Hematopoietic multipotent progenitor cell treated with erythropoietin and hydrocortisone succinate and interleukin-3 and kit ligand, for 15 days (in vitro differentiated cells): Measurements from ENCODE around the gene KICS2.
A peak's percentile ranks its signal among the peaks of the same experiment; 100 is the strongest.
"Not testable (repeated sequence)": the region's sequence is repeated elsewhere in the genome, so short reads cannot be mapped to it uniquely, and the experiment has no call there.

Source experiments
- DNase-seq: peaks from one replicate; pipeline ENCODE4 v3.0.0-alpha.2; 2015; ENCODE audit warnings: low spot score

The KICS2 gene

DNA sequence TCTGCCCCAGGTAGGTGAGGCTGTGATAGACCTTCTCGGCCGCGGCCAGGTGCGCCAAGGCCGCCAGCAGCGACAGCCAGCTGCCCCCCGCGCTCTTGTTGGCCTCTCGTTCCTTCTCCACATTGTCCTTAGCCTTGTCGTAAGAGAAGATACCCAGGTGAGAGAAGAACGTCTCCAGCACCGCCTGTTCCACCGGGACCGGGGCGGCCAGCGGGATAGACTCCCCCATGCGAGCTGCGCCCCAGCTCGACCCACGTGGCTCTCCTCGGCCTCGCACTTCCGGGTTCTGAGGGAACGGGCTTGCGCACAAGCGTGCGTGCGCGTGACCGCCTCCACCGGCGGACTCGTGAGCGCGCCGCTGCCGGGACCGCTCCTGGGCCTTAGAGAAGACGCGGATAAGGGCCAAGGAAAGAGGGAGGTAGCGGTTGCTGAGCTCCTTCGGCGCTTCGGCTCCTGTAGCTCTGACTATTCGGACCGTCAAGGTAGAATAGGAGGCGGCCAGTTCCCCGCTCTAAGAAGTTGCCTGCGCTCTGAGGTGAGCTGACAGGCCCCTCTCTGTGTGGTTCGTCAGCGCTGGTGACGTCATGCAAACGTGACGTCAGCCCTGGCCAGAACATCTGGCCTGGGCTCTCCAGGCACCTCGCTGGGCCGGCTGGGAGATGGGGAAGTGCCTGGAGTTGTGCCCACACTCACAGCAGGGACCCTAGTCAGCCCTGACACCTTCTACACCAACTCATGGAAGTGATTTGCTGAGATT lies at the start of gene KICS2:
Gene KICS2 (minus strand): TSS at position 288 of the 757 bp plus-strand sequence. CDS start 59 bp downstream, at position 229.
- DNase-seq = peak; percentile 92

DNA sequence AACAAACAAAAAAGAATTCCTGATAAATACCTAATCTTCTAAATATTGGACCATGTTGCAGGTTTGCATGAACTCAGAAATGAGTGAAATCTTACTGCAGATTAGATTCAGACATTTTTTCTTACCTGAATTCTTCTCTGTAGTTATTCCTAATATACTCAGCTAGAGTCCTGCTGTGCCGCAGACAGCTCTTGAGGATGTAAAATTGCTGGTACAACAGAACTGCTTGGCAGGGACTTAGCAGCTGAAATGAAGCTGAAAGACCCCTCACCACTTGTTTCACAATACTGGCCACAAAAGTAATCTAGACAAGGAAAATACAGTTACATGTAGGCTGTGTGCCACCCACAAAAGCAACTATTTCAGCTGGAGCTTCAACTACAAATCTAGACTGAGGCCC lies 48.3 kb upstream of the KICS2 start:
- DNase-seq = no peak

DNA sequence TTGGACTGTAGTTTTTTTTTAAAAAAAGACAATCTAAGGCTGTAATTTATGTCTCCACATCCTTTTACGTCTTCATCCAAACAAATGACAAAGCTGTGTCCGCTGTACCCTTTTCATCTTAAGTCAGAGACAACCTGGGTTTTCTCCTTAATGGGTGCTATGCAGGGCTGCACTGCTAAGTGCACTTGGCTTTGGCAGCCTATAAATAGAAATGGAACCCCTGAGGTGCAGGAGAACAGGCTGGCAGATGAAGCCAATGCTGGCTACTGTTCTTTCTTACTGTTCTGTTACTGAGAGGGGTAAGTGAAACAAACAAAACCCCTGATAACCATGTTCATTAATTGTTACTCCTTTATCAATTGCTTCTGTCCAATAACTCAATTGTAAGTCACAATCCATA lies 47.1 kb upstream of the KICS2 start:
- no peak for DNase-seq

DNA sequence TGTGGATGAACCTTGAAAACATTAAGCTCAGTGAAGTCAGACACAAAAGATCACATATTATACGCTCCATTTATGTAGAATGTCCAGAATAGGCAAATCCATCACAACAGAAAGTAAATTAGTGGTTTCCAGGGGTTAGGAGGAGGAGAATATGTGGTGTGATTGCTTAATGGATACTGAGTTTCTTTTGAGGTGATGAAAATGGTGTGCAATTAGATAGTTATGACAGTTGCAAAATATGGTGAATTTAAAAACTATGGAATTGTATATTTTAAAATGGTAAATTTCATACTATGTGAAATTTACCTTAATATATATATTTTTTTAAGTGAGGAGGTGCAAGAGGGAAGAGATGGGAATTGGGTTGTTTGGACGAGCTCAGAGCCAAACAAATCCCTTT lies 46.3 kb upstream of the KICS2 start:
- DNase-seq = no peak

DNA sequence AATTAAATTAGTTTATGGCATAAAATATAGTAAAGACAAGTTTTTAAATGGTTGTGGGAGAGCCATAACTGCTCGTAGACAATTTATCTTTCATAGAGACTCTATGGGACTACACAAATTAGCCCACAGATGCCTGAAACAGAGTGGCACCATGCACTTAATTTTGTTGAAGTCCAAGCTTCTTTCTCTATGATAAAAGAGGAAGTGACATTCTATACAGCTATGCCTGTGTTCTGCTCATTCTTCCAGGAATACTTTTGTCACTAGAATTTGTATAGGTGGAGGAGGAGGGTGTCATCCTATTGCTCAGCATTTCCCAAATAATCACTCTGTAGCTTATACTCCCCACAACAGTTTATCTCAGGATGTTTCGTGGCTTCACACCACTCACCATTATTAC lies 43.7 kb upstream of the KICS2 start:
- DNase-seq = no peak

DNA sequence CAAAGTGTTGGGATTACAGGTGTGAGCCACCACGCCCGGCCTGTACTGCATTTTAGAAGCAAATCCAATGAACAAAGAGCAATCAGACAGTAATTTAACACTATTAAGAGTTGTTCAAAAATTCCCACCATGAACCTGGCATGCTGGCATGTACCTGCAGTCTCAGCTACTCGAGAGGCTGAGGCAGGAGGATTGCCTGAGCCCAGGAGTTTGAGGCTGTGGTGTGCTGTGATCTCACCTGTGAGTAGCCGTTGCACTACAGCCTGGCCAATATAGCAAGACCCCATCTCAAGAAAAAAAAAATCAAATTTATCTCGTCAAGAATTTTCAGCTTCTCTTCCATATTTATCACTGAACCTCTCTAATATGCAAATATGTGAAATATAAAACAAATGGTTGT lies 39.7 kb upstream of the KICS2 start:
- no peak for DNase-seq

DNA sequence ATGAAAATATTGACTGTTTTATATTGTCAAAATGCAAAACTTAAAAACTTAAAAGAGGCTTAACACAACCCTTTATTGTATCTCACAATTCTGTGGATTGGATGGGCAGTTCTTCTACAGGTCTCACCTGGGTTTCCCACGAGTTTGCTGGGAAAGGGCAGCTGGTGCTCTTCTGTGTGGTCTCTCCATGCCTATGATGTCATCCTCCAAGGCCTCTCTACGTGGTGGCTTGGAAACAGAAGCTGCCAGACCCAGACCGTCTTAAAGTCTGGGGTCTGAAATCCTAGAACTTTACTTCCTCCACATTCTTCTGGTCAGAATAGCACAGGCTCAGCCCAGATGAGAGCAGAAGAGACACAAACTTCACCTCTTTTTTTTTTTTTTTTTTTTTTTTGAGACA lies 36.5 kb upstream of the KICS2 start:
- no peak for DNase-seq

DNA sequence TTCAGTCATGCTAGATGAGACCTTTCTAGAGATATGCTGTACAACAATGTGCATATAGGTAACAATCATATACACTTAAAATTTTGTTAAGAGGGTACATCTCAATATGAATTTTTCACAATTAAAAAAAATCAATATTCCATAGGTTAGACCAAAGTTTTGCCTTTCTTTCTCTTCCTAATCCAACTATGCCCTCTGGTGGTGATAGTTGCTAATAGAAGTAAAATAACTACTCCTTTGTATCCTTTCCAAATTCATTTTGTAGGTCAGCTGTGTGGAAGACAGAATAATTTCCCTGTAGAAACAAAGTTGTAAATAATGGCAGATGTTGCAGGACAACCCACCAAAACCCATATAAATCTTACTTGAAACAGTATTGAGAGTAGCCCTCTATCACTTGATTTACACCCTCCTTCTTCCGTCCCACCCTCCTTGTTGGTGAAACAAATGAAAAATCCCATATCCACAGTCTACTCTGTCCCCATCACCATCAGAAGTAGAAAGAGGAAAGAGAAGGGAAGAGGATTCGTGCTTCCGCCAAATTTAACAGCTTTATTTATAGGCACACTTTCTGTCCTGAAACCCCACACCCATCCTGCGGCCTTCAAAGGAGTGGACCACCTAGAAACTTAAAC lies 34.2 kb upstream of the KICS2 start:
- peak; percentile 76 for DNase-seq

DNA sequence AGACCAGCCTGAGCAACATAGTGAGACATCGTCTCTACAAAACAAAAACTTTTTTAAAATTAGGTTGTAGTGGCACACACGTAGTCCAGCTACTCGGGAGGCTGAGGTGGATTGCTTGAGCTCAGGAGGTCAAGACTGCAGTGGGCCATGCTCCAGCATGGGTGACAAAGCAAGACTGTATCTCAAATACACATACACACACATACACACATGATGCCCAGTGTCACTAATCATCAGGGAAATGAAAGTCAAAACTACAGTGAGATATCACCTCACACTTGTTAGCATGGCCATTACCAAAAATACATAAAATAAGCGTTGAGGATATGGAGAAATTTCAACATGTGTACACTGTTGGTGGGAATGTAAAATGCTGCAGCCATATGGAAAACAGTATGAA lies 33.2 kb upstream of the KICS2 start:
- peak; percentile 59 for DNase-seq

DNA sequence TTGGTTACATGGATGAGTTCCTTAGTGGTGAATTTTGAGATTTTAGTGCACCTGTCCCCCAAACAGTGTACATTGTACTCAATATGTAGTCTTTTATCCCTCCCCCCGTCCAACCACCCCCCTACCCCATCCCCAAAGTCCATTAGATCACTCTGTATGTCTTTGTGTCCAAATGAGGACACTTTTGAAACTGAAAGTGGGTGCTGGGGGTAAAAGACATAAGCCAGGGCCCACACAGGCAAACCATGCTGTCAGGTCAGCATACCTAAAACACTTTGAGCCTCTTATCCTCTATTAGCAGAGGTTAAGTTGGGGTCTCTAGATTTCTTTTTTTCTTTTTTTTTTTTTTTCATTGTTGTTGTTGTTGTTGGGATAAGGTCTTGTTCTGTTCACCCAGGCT lies 31.3 kb upstream of the KICS2 start:
- DNase-seq = no peak

DNA sequence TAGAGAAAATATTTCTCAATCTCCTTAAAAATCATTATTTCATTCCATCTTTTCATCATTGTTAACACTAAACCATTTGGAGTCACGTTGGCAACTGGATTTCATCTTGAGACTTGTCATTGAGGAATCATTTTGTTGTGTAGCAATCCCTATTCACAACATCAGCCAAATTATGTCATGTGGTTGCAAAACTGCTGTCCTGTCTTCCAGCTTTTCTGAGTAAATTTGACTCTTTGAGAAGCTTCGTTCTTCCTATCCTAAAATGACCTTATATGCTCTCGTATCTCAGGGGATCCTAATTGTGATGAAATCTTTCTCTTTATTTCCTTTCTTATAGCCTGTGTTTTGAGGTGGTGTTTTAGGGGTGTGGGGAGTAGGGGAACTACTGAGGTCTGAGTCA lies 30.6 kb upstream of the KICS2 start:
- DNase-seq = no peak

DNA sequence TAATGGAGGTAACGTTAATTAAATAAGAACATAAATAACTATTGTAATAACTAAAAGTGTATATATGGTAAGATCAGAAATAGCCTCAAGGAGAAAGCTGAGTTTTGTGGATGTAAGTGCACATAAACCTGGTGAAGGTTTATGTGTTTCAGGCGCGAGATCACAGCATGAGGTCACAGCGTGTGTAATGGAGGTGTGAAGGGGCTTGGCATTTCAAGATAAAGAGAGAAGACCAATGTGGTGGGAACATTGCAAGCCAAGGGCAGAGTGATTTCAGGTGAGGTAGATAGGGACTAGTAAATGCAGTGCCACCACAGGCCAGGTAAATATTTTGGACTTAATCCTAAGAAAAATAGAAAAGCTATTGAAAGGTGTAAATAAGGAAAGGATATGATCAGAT lies 21.7 kb upstream of the KICS2 start:
- DNase-seq = no peak

DNA sequence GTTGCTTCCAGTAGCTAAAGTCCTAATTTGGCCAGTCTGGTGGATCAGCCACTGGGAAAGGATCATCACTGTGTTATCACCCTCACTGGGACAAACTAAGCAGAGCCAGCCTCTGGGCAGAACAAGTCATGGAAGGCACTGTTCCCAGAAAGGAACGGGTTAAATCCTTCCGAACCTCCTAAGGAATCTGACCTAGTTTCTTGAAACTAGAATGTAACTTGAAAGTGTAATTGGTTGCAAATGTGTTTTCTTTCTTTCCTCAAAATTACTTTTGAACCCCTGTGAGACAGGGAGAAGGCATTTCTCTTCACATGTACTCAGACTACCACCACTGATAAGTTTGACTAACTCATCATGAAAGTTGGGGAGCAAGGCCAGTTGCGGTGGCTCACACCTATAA lies 18.7 kb upstream of the KICS2 start:
- DNase-seq = no peak

DNA sequence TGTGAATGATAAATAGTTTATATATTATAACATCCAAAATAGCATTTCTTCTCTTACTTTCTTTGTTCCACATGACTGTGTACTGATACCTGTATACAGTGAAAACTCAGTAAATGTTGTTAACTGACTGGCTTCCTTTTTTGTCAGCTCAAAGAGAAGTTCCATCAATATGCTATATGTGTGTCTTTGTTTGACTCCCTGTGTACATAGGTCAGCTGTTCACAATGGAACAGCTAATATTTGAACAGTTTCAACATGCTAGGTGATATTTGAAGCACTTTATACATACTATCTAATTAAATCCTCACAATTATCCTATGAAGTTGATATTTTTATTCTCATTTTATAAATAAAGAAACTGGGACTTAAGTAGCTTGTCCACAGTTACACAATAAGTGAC lies 15.3 kb upstream of the KICS2 start:
- no peak for DNase-seq

DNA sequence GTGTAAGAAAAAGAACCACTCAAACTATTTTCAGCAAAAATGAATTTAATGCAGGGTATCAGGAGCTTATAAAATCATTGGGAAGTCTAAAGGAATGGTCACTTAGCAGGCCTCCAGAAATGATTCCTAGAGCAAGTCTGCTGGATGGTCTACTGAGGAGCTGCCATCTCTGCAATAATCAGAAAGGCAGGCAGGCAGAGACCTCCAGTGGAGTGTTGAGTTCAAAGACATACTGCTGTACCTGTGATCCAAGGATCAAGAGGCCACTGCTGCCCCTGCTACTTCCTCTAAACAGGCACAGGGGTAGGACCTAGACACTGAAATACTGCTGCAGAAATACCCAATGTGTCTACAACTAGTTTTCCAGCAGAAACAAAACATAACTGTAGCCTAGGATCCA lies 14.5 kb upstream of the KICS2 start:
- no peak for DNase-seq

DNA sequence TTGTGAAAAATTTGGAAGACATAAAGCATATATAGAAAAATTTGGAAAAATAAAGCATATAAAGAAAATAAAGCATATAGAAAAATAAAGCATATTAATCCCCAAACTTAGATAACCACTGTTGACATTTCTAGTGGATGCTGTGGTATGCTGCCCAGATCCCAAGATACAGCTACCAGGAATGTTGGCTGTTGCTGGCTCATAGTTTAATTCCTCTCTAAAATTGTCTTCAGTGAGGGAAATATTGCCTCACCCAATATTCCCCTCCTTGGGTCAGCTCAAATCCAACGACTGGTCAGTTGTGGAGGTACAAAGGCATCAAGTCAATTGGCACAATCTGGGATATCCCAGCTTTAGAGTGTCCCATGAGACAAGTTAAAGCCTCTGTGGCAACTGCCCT lies 10.1 kb upstream of the KICS2 start:
- no peak for DNase-seq

DNA sequence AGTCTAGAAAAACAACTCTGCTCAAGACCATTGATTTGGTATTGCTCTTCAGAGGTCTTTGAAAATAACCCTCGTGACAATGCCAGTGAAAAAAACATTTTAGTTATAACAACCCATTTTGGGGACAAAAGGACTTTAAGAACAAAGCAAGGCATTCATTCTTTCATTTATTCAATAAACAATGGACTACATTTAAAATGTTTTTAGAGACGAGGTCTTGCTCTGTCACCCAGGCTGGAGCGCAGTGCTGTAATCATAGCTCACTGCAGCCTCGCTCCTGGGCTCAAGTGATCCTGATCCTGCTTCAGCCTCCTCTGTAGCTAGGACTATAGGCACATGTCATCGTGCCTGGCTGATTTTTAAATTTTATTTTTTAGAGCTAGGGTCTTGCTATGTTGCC lies 7.7 kb upstream of the KICS2 start:
- DNase-seq = no peak

DNA sequence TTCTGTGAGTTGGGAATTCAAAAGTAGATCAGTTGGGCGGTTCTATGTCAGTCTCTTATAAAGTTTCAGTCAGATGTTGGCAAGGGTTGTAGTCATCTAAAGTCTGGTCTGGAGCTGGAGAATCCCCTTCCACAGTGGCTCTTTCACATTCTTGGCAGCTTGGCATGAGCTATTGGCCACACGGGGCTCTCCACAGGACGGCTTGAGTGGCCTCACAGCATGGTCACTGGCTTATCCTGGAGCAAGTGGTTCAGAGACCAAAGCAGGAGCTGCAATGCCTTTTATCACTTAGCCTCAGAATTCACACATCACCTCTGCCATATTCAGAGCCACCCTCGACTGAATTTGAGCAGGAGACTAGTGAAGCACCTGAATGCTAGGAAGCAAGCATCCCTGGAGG lies 7.1 kb upstream of the KICS2 start:
- no peak for DNase-seq

DNA sequence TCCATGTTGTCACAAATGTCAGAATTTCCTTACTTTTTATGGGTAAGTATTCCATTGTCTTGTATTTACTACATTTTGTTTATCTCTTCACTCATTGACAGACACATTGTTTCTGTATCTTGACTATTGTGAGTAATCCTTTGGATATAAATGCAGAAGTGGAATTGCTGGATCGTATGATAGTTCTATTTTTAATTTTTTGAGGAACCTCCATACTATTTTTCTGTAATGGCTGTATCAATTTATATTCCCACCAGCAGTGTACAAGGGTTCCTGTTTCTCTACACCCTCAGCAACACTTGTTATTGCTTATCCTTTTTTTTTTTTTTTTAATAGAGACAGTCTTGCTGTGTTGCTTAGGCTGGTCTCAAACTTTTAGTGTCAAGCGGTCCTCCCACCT lies 3.5 kb upstream of the KICS2 start:
- DNase-seq = no peak

DNA sequence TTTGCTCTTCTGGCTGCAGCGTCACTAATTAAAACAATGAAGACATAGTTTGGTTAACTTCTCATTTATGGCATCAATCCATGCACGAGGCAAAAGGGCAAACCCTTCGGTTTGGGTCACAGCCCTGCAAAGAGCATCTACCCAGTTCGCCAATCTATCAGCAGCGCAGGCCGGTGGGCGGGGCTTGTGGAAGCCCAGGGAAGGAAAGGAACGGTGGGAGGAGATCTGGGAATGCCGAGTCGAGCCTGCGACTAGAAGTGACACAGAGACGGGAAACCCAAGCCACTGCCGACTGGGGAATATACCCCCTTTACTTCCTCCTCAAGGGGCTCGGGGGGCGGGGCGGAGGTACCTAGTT lies 466 bp downstream of the KICS2 start:
- DNase-seq = peak; percentile 57

DNA sequence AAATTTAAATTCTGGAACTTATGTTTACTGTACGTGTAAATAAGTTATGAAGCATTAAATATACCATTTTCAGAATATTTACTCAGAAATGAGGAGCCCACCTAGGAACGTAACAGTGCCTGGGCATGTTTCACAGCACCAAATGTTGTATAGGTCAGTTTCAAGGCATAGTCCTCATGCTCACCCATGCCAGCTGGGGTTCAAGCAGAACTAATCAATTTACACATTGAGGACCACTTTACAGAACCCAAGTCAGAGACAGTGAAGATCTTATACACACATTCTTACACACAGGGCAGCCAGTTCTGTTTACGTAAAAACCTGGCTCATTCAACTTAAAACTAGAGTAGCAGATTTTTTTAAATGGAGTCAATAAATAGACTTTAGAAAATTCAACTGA lies 2.0 kb downstream of the KICS2 start:
- DNase-seq = no peak

DNA sequence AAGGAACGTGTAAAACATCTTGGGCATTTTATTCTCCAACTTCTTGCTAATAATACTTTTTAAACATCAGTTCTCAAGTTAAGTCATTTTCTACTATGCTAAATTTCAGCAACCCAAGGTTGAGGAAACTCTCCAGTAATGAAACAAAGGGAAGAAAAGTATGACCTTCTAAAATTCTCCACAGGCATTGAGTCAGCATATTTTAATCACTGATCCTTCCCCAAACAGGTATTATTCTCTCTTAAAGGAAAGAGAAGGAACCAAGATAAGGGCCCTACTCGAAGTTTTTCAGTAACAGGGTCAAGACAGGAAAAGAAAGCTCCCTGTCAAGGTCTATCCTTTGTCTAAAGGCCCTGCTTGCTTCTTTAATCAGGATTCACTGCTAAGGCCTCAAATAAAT lies 3.0 kb downstream of the KICS2 start:
- DNase-seq = peak; percentile 13

DNA sequence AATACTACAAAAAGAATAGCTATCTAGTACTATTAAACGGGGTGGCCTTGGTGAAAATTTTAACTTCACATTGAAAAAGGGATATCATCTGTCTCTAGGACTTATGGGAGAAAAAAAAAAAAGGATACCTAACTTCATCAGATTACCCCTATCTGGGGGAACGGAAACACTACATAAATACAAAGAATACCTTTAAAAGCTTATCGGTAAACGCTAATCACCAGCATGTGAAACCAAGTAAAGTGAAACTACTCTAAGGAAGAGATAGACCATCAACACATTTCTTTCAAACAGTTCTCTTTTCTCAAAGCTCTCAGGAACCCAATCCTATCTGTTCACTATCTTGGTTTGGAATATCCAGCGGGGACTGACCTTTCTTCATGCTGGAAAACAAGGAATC lies 3.5 kb downstream of the KICS2 start:
- DNase-seq = peak; percentile 20

DNA sequence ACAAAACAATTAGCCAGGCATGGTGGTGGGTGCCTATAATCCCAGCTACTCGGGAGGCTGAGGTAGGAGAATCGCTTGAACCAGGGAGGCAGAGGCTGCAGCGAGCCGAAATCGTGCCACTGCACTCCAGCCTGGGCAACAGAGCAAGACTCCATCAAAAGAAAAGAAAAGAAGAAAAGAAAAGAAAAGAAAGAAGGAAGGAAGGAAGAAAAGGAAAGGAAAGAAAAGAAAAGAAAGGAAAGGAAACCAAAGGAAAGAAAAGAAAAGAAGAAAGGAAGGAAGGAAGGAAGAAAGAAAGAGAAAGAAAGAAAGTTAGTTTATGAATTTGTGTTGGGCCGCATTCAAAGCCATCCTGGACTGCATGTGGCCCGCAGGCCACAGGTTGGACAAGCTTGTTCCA lies 4.5 kb downstream of the KICS2 start:
- not testable (repeated sequence) for DNase-seq
